HG03135 (cell line): Measurements from ENCODE around the gene HERC5.
"Not testable (repeated sequence)": the region's sequence is repeated elsewhere in the genome, so short reads cannot be mapped to it uniquely, and the experiment has no call there.

Source experiments
- ATAC-seq: cut with Tn5 transposase; IDR thresholded peaks from one replicate; pipeline ENCODE4 v1.9.1; 2021; ENCODE audit warnings: mild to moderate bottlenecking, moderate library complexity; ENCODE audit not compliant: unreplicated experiment

Gene HERC5

DNA sequence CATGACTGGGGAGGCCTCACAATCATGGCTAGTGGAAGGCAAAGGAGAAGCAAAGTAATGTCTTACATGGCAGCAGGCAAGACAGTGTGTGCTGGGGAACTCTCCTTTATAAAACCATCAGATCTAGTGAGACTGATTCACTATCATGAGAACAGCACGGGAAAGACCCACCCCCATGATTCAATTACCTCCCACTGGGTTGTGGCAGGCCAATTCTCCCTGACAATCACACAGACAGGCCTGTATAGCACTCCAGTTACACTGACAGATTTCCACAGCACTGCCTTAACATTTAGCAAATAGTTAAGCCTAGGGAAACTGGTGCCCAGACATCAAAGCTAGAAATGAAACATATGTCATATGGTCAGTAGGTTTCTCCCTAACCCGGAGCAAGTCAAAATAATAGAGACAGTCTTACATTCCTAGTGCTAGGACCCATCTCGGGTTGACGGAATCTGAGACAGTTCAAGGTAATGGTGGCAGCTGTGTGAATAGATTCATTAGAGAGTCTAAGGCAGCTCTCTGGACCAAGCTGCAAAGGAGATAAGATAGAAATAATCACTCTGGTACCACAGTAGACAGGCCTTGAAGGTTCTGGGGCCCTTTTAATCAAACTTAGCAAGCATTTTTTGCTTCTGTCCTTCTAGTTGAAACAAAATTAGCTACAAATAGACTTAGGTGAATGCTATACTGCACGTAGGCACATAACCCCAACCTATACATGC lies 9.4 kb upstream of the HERC5 start:
- no peak for ATAC-seq

- ATAC-seq: not testable (repeated sequence)
These were observed 8.6 kb upstream of the HERC5 start for GRCh38 chr4:88448211-88448765.

DNA sequence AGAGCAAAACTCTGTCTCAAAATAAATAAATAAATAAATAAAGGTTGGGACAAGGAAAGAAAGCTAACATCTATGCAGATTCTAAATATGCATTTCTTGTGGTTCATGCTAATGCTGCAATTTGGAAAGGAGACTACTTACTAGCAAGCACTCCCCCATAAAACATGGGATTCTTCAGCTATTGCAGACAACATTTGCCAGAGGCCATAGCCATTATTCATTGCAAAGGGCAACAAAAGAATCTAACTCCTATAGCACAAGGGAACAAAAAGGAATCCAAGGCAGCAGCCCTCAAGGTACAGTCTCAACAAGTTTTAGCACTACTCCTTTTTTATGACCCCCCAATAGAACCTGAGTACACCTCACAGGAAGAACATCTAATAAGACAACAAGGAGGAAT lies 8.0 kb upstream of the HERC5 start:
- no peak for ATAC-seq

- no peak for ATAC-seq
These were observed 7.6 kb upstream of the HERC5 start for GRCh38 chr4:88449290-88449689.

DNA sequence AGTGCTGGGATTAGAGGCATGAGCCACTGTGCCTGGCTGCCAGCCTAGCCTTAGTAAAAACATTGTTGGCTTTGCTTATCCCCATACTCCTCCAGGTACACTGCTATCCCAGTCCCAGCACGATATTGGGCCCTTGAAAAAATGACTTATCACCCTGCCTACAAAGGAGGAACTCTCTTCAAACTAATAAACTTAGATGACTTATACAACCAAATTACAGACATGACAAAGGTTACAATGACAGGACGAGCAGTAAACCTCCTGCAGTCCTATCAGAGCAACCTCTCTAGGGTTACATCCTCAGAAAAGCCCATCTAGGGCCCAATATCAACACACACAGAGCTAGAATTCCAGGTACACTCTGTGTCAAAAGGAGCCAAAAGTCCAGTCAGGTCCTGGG lies 5.7 kb upstream of the HERC5 start:
- ATAC-seq: no peak

DNA sequence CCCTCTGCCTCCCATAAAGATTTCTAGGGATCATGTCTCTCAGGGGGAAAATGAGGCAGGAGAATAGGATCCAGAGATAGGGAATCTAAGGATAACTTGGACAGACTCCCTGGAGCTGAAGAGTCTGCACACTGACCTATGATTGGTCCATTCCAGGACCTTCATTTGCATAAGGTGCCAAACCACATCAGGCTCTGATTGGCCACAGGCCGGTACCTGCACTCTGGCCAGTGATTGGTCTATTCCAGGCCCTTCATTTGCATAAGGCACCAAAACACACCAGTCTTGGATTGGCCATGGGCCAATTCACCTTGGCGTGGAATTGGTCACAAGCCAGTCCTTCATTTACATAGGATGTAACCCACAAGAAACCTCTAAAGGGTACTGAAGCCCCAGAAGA lies 4.0 kb upstream of the HERC5 start:
- no peak for ATAC-seq

DNA sequence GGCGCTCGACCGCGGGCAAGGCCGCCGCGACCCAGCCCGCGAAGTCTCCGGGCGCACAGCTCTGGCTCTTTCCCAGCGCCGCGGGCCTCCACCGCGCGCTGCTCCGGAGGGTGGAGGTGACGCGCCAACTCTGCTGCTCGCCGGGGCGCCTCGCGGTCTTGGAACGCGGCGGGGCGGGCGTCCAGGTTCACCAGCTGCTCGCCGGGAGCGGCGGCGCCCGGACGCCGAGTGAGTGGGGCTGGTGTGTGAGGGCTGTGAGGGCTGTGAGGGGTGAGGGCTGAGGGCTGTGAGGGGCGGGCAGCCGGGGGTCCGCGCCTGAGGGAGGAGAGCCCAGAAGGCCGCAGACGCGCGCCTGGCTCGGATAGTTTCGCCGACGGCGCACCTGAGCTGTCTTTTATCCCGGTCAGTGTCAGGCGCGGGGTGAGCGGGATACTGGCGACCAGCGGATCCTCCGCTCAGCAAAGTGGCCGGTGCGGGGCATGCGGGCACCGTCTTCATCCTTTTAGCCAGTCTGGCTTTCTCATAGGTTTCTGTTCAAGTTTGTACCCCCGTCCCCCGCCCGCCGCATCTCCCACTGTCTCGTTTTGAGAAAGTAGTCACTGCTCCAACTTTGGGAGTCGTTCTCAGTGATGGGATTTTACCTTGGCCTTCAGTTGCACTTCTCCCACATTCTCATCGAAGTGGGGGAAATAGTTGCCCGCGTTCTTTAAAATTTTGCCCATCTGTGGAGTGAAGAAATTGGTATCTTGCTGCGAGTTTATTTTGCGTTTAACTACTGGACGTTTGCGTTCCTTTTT lies 586 bp downstream of the HERC5 start:
- peak; percentile 44 for ATAC-seq

DNA sequence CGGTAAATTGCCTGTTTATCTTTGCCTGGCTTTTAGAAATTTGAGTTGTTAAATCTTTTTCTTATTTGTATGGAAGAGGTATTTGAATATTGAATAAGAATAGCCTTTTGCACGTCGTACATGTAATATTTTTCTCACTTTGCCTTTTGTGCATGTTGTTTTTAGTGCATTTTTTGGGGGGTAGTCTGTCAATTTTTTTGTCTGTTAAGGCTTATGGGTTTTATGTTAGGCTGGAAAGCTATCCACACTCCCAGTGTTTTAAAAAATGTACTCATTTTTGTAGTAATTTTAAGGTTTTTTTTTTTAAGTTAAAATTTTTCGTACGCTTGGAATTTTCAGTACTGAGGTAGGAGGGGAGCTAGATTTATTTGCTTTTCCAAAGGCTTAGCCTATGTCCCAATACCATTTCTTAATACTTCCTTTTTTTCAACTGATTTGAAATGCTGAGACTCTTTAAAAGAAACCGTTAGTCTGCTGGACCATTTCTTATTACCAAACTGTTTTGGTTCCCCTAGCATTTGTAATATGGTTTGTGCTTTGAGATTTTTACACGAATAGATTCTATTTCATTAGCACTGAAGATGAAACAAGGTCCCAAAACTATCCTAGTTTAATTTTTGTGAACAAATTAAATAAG lies 1.3 kb downstream of the HERC5 start:
- ATAC-seq: no peak

DNA sequence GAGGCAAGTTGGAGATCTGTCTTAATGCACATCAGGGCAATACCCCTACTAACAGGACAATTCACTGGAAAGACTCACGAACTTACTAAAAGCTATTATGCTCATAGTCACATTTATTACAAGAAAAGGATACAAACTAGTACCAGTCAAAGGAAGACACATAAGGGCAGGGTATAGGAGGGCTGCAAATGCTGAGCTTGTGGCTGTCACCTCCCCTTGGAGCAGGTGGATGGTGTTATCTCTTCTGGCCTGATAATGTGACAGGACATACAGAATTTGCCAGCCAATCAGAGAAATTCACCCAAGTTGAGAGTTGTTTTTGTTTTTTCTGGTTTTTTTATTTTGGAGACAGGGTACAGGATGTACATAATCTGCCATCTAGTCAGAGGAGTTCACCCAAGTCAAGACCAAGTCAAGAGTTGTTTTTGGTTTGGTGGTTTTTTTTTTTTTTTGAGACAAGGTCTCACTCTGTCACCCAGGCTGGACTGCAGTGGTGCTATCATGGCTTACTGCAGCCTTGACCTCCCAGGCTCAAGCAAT lies 8.8 kb downstream of the HERC5 start:
- ATAC-seq: no peak

GRCh38 chr4:88467392-88467791 lies 10.5 kb downstream of the HERC5 start:
- ATAC-seq: no peak

DNA sequence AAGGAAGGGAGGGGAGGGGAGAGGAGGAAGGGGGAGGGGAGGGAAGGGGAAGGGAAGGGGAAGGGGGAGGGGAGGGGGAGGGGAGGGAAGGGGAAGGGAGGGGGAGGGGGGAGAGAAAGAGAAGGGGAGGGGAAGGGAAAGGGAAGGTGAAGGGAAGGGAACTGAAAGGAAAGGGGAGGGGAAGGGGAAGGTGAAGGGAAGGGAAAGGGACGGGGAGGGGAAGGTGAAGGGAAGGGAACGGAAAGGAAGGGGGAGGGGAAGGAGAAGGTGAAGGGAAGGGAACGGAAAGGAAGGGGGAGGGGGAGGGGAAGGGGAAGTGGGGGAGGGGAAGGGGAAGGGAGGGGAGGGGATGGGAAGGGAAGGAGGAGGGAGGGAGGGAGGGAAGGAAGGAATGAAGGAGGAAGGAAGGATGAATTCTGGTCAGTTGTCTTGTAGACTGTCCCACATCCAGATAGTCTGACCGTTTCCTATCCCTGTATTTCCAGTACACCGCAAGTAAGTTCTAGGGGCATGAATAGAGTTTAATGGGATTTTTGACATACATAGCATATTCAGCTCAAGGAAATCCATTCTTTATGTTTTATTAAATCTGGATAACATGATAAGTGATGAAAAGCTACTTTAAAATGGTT lies 20.4 kb downstream of the HERC5 start:
- ATAC-seq: no peak

- ATAC-seq: no peak
These were observed 21.3 kb downstream of the HERC5 start for GRCh38 chr4:88478247-88478646.

DNA sequence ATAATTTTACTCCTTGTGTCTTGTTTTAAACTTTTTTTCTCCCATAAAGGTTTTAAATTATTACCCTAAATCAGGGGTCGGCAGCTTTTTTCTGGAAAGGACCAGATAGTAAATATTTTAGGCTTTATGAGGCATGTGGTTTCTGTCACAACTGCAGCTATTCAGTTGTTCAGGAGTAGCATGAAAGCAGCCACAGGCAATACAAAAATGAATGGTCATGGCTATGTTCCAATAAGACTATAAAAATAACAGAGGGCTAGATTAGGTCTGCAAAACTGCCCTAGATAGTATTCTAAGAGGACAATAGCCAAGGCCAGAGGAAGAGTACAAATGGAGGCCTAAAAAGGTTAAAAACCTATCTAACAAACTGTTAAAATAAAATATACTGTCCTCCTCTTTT lies 24.6 kb downstream of the HERC5 start:
- ATAC-seq: no peak

- ATAC-seq: no peak
These were observed 32.3 kb downstream of the HERC5 start for GRCh38 chr4:88489100-88489761.

DNA sequence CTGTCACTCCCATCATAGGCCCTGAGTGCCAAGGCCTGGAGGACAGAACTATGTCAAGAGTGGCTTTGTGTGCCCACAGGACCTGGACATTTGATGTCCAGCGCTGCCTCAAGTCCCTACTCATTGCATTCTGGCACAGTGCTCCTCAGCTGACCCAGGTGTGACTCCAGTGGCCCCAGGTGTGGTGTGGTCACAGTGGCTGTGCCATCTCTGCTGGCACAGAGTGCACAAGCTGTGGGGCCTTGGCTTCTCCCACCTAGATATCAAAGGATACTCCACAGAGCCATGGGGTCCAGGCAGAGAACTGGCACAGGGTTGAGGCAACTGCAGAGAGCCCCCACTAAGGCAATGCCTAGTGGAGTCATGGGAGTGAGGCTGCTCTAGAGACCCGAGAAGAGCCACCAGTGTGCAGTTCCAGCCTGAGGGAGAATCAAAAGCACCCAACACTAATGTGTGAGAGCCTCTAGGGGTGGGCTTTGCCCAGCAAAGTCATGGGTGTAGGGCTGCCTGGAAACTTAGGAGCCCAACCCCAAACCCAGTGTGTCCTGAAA lies 41.0 kb downstream of the HERC5 start:
- no peak for ATAC-seq

DNA sequence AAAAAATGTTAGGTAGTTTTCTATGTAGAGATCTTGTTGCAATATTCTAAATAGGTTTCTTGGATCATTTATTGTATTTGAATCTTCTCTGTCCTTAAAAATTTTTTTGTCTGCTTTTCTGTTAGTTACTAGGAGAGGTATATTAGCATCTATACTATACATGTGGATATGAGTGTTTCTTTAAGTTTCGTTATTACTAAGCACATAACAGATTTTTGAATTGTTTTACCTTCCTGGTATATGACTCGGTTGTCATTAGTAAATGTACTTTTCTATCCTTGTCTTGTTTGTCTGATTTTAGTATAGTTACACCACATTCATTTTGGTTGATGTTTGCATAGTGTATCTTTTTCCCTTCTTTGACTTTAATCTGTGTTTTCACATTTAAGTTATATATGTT lies 46.4 kb downstream of the HERC5 start:
- ATAC-seq: no peak

DNA sequence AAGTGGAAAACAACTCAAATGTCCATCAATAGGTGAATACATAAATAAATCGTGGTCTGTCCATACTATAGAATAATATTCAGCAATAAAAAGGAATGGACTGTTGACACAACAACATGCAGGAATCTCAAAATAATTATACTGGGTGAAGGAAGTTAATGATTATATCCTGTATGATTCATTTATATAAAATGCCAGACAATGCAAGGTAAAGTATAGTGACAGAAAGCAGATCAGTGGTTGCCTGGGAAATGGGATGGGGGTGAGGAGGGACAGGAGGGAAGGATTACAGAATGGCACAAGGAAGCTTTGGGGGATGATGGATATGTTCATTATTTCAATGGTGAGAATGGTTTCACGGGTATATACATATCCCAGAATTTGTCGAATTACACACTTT lies 54.3 kb downstream of the HERC5 start:
- ATAC-seq: no peak

DNA sequence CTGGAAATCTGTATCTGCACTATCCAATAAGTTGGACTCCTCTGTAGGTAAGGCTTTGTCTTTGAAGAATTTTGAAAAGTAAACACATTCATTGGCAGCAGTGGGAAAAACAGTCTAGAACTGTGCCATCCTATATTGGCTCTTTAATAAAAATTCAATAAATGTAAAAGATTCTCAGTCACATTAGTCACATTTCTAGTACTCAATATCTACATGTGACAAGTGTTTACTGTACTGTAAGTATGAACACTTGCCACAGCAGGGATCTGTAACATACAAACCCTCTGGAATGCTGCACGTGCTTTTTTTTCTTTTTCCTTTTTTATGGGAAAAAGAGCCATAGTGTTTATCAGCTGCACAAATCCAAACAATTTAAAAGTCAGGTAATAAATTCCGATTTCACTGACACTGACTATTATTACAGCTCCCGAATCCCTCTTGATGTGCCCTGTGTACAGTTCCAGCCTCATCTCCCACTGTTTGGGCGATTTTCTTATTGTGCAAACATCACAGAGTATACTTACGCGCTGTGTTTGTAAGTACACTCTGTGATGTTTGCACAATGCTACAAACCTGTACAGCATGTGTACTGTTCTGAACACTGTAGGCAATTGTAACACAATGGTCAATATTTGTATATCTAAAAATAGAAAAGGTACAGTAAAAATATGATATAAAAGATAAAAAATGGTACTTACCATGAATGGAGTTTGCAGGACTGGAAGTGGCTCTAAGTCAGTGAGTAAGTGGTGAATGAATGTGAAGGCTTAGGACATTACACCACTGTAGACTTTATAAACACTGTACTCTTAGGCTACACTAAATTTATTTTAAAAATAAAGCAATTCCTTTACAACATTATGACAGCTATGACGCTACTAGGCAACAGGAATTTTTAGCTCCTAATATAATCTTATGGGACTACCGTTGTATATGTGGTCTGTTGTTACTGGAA lies 57.9 kb downstream of the HERC5 start:
- ATAC-seq: no peak

GRCh38 chr4:88516746-88517145 lies 59.8 kb downstream of the HERC5 start:
- ATAC-seq: no peak
